Measurements from ENCODE around the gene KCNH5.
A peak's percentile ranks its signal among the peaks of the same experiment; 100 is the strongest.

The KCNH5 gene

GRCh38 chr14:63051992-63052391, 6.7 kb upstream of the KCNH5 start:
- CTCF ChIA-PET, result no interaction called here
- TF ChIP-seq HDGF (IDR thresholded peaks at IDR 0.05; ENCODE audit: borderline replicate concordance) (no peak), ELF4 (IDR thresholded peaks at IDR 0.05) (no peak), BHLHE40 (IDR thresholded peaks at IDR 0.05; ENCODE audit: borderline replicate concordance) (no peak), NFRKB (IDR thresholded peaks at IDR 0.05) (no peak), CTBP1 (IDR thresholded peaks at IDR 0.05; ENCODE audit: borderline replicate concordance) (no peak), TARDBP (IDR thresholded peaks at IDR 0.05) (no peak), SP1 (IDR thresholded peaks at IDR 0.05) (no peak), FOXA1 (IDR thresholded peaks at IDR 0.05) (no peak), LEF1 (IDR thresholded peaks at IDR 0.05; ENCODE audit: borderline replicate concordance) (no peak), SUZ12 (IDR thresholded peaks at IDR 0.05) (no peak)
- POLR2A ChIA-PET, result no interaction called here
- no peak for DNase-seq (ENCODE audit: extremely low spot score)

- ChIA-PET CTCF (no interaction called here), POLR2A (no interaction called here)
- no peak for DNase-seq (ENCODE audit: extremely low spot score)
- no peak for TF ChIP-seq NFRKB (IDR thresholded peaks at IDR 0.05)
- no peak for TF ChIP-seq SP1 (IDR thresholded peaks at IDR 0.05)
- no peak for TF ChIP-seq ARNT (IDR thresholded peaks at IDR 0.05)
- no peak for TF ChIP-seq ZNF384 (IDR thresholded peaks at IDR 0.05)
- no peak for TF ChIP-seq HDGF (IDR thresholded peaks at IDR 0.05; ENCODE audit: borderline replicate concordance)
- no peak for TF ChIP-seq FOXK2 (IDR thresholded peaks at IDR 0.05)
Observed at GRCh38 chr14:63051301-63051700, 6.0 kb upstream of the KCNH5 start.

GRCh38 chr14:63050694-63051093, 5.4 kb upstream of the KCNH5 start:
- no peak for TF ChIP-seq ARNT (IDR thresholded peaks at IDR 0.05)
- no peak for TF ChIP-seq FOXM1 (IDR thresholded peaks at IDR 0.05; ENCODE audit: borderline replicate concordance)
- TF ChIP-seq L3MBTL2 (conservative IDR thresholded peaks at IDR 0.05), result no peak
- no peak for TF ChIP-seq LEF1 (IDR thresholded peaks at IDR 0.05; ENCODE audit: borderline replicate concordance)
- TF ChIP-seq BHLHE40 (IDR thresholded peaks at IDR 0.05; ENCODE audit: borderline replicate concordance), result no peak
- no peak for TF ChIP-seq TARDBP (IDR thresholded peaks at IDR 0.05)
- no peak for TF ChIP-seq NFRKB (IDR thresholded peaks at IDR 0.05)
- TF ChIP-seq ELF4 (IDR thresholded peaks at IDR 0.05), result no peak
- TF ChIP-seq CTBP1 (IDR thresholded peaks at IDR 0.05; ENCODE audit: borderline replicate concordance), result no peak
- no peak for TF ChIP-seq ZNF384 (IDR thresholded peaks at IDR 0.05)
- TF ChIP-seq SP1 (IDR thresholded peaks at IDR 0.05), result no peak
- TF ChIP-seq SUZ12 (IDR thresholded peaks at IDR 0.05), result no peak
- TF ChIP-seq FOXA1 (IDR thresholded peaks at IDR 0.05), result no peak
- TF ChIP-seq PKNOX1 (IDR thresholded peaks at IDR 0.05), result no peak
- no peak for TF ChIP-seq FOXK2 (IDR thresholded peaks at IDR 0.05)
- TF ChIP-seq HDGF (IDR thresholded peaks at IDR 0.05; ENCODE audit: borderline replicate concordance), result no peak
- CTCF ChIA-PET, result no interaction called here
- DNase-seq (ENCODE audit: extremely low spot score), result no peak
- POLR2A ChIA-PET, result no interaction called here

- DNase-seq (ENCODE audit: extremely low spot score), result no peak
- CTCF ChIA-PET, result no interaction called here
- TF ChIP-seq ELF4 (IDR thresholded peaks at IDR 0.05) (no peak), FOXA1 (IDR thresholded peaks at IDR 0.05) (no peak), ARNT (IDR thresholded peaks at IDR 0.05) (no peak), BHLHE40 (IDR thresholded peaks at IDR 0.05; ENCODE audit: borderline replicate concordance) (no peak), SP1 (IDR thresholded peaks at IDR 0.05) (no peak), NFRKB (IDR thresholded peaks at IDR 0.05) (no peak), FOXM1 (IDR thresholded peaks at IDR 0.05; ENCODE audit: borderline replicate concordance) (no peak), CTBP1 (IDR thresholded peaks at IDR 0.05; ENCODE audit: borderline replicate concordance) (no peak), FOXK2 (IDR thresholded peaks at IDR 0.05) (no peak), SUZ12 (IDR thresholded peaks at IDR 0.05) (no peak), L3MBTL2 (conservative IDR thresholded peaks at IDR 0.05) (no peak), HDGF (IDR thresholded peaks at IDR 0.05; ENCODE audit: borderline replicate concordance) (no peak), TARDBP (IDR thresholded peaks at IDR 0.05) (no peak), ZNF384 (IDR thresholded peaks at IDR 0.05) (no peak), LEF1 (IDR thresholded peaks at IDR 0.05; ENCODE audit: borderline replicate concordance) (no peak), PKNOX1 (IDR thresholded peaks at IDR 0.05) (no peak)
- POLR2A ChIA-PET, result no interaction called here
Observed at GRCh38 chr14:63046339-63047268, 1.3 kb upstream of the KCNH5 start.

- POLR2A ChIA-PET, result no interaction called here
- peak; percentile 66 for DNase-seq (ENCODE audit: extremely low spot score)
- CTCF ChIA-PET, result no interaction called here
- peak; percentile 71 for TF ChIP-seq FOXM1 (IDR thresholded peaks at IDR 0.05; ENCODE audit: borderline replicate concordance)
- TF ChIP-seq ARNT (IDR thresholded peaks at IDR 0.05), result no peak
Observed at GRCh38 chr14:63045612-63046320, 508 bp upstream of the KCNH5 start.

- POLR2A ChIA-PET, result no interaction called here
- peak; percentile 20 for DNase-seq (ENCODE audit: extremely low spot score)
Observed at GRCh38 chr14:63039866-63040265, 5.4 kb downstream of the KCNH5 start.

More at GRCh38 chr14:63039866-63040265, 5.4 kb downstream of the KCNH5 start:
- TF ChIP-seq PKNOX1 (IDR thresholded peaks at IDR 0.05), result no peak
- no peak for TF ChIP-seq FOXK2 (IDR thresholded peaks at IDR 0.05)
- no peak for TF ChIP-seq TARDBP (IDR thresholded peaks at IDR 0.05)
- CTCF ChIA-PET, result no interaction called here

All from HEK293T (cell line).